AG04450 (cell line): Measurements from ENCODE around the gene KMT2D. TPM values are rescaled to one million over a fixed set of nuclear protein-coding genes. Genes with fewer than 3 reads are reported as not detected.
A peak's percentile ranks its signal among the peaks of the same experiment; 100 is the strongest.

Source experiments
- CTCF ChIA-PET: fragments of 300-600, 350-600 bp; formaldehyde crosslinking; extraction: SDS; loops from one replicate; lab custom pipeline; 2022; ENCODE audit warnings: antibody characterized with exemption, inconsistent platforms; lab: Charles Lee
- POLR2A ChIA-PET: fragments of 350-600 bp; formaldehyde crosslinking; extraction: SDS; loops from one replicate; lab custom pipeline; 2021; ENCODE audit warnings: antibody characterized with exemption, inconsistent platforms; lab: Yijun Ruan, JAX
- DNase-seq: peaks from one replicate; pipeline ENCODE4 v3.0.0-alpha.2; 2011; ENCODE audit warnings: low read depth, low spot score
- H3K27ac ChIP-seq: one replicate; pipeline ENCODE4 v1.5.1; 2012; ENCODE audit warnings: low read depth, low read length, control low read depth
- H3K27me3 ChIP-seq: one replicate; pipeline ENCODE4 v1.6.0; 2012; ENCODE audit warnings: low read length; ENCODE audit not compliant: control insufficient read depth, insufficient read depth
- H3K4me3 ChIP-seq: 2 replicates; pipeline ENCODE4 v1.5.1; 2011; ENCODE audit warnings: mild to moderate bottlenecking, low read depth, low read length, control low read depth
- H3K9me3 ChIP-seq: 2 replicates; pipeline ENCODE4 v1.5.1; 2012; ENCODE audit warnings: low read length; ENCODE audit not compliant: control insufficient read depth, insufficient read depth
- polyA plus RNA-seq: library from polyadenylated mRNA; depleted of rRNA; stranded (reverse); fragments of >200 nt; gene quantifications from 2 replicates; pipeline ENCODE4 v1.2.3, GENCODE V29; 2011
- TF ChIP-seq, protein P1 (sequence below): IDR thresholded peaks from 2 replicates; pipeline ENCODE4 v1.5.1; 2011; ENCODE audit warnings: low read depth, low read length, control low read depth, inconsistent platforms

KMT2D gene
- polyA plus RNA-seq, 1 experiment = 8.9 TPM

- CTCF ChIA-PET = interaction anchor here (0.6 to 6.4 kb wide), 12 partner anchors 10 to 1168 kb away, joined by 3 to 125 read pairs (median 24); partner anchors contain the start of genes LMBR1L and TUBA1B
- no peak for DNase-seq
- TF ChIP-seq, protein P1, sequence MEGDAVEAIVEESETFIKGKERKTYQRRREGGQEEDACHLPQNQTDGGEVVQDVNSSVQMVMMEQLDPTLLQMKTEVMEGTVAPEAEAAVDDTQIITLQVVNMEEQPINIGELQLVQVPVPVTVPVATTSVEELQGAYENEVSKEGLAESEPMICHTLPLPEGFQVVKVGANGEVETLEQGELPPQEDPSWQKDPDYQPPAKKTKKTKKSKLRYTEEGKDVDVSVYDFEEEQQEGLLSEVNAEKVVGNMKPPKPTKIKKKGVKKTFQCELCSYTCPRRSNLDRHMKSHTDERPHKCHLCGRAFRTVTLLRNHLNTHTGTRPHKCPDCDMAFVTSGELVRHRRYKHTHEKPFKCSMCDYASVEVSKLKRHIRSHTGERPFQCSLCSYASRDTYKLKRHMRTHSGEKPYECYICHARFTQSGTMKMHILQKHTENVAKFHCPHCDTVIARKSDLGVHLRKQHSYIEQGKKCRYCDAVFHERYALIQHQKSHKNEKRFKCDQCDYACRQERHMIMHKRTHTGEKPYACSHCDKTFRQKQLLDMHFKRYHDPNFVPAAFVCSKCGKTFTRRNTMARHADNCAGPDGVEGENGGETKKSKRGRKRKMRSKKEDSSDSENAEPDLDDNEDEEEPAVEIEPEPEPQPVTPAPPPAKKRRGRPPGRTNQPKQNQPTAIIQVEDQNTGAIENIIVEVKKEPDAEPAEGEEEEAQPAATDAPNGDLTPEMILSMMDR = peak; percentile 35
- Histone ChIP-seq H3K27me3 (peaks cover 20% of the 10 kb centered on the region), H3K9me3 (no peaks in the 10 kb centered on the region), H3K4me3 (peak overlapping the region; percentile 53), H3K27ac (no peak overlapping the region)
- POLR2A ChIA-PET = interaction anchor here (1.0 kb wide), 1 partner anchor 41 kb away, joined by 6 read pairs; the partner anchor contains the start of gene TUBA1B
These were observed 29.5 kb upstream of the KMT2D start for GRCh38 chr12:49089821-49090773.

GRCh38 chr12:49088932-49089330 lies 28.3 kb upstream of the KMT2D start:
- TF ChIP-seq, protein P1 = no peak
- H3K27ac ChIP-seq = no peak overlapping the region
- ChIA-PET CTCF (interaction anchor here (0.5 to 6.4 kb wide), 30 partner anchors 8 to 207 kb away, joined by 3 to 125 read pairs (median 7); partner anchors contain the start of genes KMT2D, LMBR1L, RHEBL1 and TUBA1B), POLR2A (interaction anchor here (0.6 to 1.8 kb wide), 6 partner anchors 19 to 237 kb away, joined by 3 to 19 read pairs (median 4); partner anchors contain the start of genes DDX23, RHEBL1, TUBA1A and TUBA1B)
- no peaks in the 10 kb centered on the region for H3K9me3 ChIP-seq
- no peak overlapping the region for H3K4me3 ChIP-seq
- H3K27me3 ChIP-seq = peaks cover 19% of the 10 kb centered on the region
- DNase-seq = no peak

- Histone ChIP-seq H3K9me3 (no peaks in the 10 kb centered on the region), H3K4me3 (0 out of 2 replicates have a peak overlapping the region, but pooled peaks have one; percentile 29), H3K27me3 (peaks cover 15% of the 10 kb centered on the region), H3K27ac (no peak overlapping the region)
- ChIA-PET CTCF (interaction anchor here (0.5 to 6.4 kb wide), 46 partner anchors 8 to 207 kb away, joined by 3 to 125 read pairs (median 5); partner anchors contain the start of genes KMT2D, LMBR1L, RHEBL1 and TUBA1A), POLR2A (interaction anchor here (0.6 to 1.8 kb wide), 7 partner anchors 18 to 236 kb away, joined by 3 to 19 read pairs (median 4); partner anchors contain the start of genes DDX23, RHEBL1, TUBA1A and TUBA1B)
- DNase-seq = peak; percentile 88
- TF ChIP-seq, protein P1 = peak; percentile 89
These were observed 27.7 kb upstream of the KMT2D start for GRCh38 chr12:49088150-49088931.

DNA sequence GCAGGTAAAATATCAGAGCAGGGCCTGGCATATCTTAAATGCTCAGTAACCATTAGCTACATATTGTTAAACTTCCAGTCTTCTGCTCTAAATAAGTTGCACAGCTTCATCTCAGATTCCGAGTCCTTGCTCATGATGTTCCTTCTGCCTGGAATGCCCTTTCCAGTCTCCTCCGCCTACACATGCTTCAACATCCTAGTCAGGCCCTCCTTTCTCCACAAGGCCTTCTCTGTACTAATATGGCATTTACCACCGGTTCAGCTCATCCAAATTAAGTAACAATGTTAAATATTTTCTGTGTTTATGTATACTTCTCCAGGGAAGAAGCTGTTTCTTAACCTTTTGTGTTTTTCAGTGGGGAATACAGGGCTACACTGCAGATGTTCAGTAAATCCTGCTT lies 25.5 kb upstream of the KMT2D start:
- Histone ChIP-seq H3K27me3 (peaks cover 12% of the 10 kb centered on the region), H3K27ac (no peak overlapping the region), H3K9me3 (no peaks in the 10 kb centered on the region), H3K4me3 (no peak overlapping the region)
- CTCF ChIA-PET = interaction anchor here (0.8 to 6.4 kb wide), 9 partner anchors 14 to 178 kb away, joined by 3 to 125 read pairs (median 3); partner anchors contain the start of genes LMBR1L, RHEBL1 and TUBA1B
- TF ChIP-seq, protein P1 = no peak
- POLR2A ChIA-PET = interaction anchor here (0.6 to 1.0 kb wide), 2 partner anchors 9 to 149 kb away, joined by 3 read pairs; no protein-coding TSS in a partner anchor
- peak; percentile 57 for DNase-seq
